Lower leg skin (tissue), 4 donors: ENCODE data around the gene RNASE4. TPM values are rescaled to one million over a fixed set of nuclear protein-coding genes. Genes with fewer than 3 reads are reported as not detected.
"Not testable (repeated sequence)": the region's sequence is repeated elsewhere in the genome, so short reads cannot be mapped to it uniquely, and the experiment has no call there.

ENCODE experiments used
- DNase-seq, 2 donors: peaks; one replicate each; pipeline ENCODE4 v3.0.0-alpha.2; 2019; ENCODE audit warnings: low spot score in 2 of 2
- H3K4me3 ChIP-seq: fragments of 200-600 bp; sonication (generic); 2 replicates; pipeline ENCODE4 v1.5.1; 2017; ENCODE audit warnings: mild to moderate bottlenecking, low read depth; ENCODE audit not compliant: poor library complexity, severe bottlenecking
- POLR2A ChIP-seq, 2 donors: fragments of 450-650 bp; IDR thresholded peaks; one replicate each; pipeline ENCODE4 v1.6.1; 2016 to 2017; ENCODE audit warnings: antibody characterized with exemption in 2 of 2, mild to moderate bottlenecking in 1 of 2, moderate library complexity in 1 of 2
- WGBS, 2 donors: methylation state at CpG; one replicate each; pipeline ENCODE4 v1.1.5; 2018; 5-methylcytosine and 5-hydroxymethylcytosine counted together
- intact Hi-C: fragments of 100-400 bp; cut with DNase I; formaldehyde crosslinking; loops from one replicate; pipeline ENCODE4 v1.15.0; 2023; ENCODE audit warnings: low total_unique reads
- total RNA-seq, 4 donors: library from RNA; depleted of rRNA; stranded (reverse); fragments of >200 nt; gene quantifications; one replicate each; pipeline ENCODE4 v1.1.0, GENCODE V29; 2016
- TF ChIP-seq, protein P1 (sequence below), 3 donors: fragments of 450-650 bp; IDR thresholded peaks; one replicate each; pipeline ENCODE4 v1.5.1; 2016; ENCODE audit warnings: antibody characterized with exemption in 3 of 3, mild to moderate bottlenecking in 3 of 3, moderate library complexity in 2 of 3

The RNASE4 gene
- total RNA-seq, 4 donors from 2014 or later = 67.3 to 102 (median 90.6) TPM

DNA sequence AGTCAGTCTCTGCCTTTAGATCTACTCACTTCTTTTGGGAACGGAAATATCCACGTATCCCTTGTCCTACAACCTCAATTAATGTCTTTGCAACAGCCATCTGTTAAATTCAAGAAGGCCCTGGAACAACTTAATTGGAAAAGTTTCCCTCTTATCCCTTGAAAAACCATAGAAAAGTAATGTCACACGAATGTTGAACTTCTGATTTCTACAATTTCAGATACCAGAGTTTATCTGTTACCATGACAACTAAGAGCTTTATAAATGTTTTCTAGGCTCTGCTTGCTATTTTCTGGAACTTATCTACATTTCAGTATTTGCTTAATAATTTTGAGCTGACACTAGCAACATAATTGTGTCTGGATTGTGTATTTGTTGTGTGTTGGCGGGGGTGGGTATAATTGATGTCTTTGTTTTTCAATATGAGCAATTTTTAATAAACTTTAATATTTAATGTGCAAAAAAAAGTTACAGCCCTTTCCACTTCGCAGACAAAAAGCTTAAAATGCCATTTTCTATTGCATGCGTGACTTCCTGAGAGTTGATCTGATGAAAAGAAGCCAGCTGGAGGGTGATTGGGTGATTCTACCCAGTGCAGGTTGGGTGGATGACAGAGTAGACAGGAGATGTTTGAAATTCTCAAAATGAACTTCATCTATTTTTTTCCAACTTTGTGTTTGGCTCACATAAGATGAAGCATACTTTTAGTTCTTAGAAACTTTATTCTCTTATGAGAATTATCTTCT is 49.5 kb downstream of the RNASE4 start:
- TF ChIP-seq, protein P1, sequence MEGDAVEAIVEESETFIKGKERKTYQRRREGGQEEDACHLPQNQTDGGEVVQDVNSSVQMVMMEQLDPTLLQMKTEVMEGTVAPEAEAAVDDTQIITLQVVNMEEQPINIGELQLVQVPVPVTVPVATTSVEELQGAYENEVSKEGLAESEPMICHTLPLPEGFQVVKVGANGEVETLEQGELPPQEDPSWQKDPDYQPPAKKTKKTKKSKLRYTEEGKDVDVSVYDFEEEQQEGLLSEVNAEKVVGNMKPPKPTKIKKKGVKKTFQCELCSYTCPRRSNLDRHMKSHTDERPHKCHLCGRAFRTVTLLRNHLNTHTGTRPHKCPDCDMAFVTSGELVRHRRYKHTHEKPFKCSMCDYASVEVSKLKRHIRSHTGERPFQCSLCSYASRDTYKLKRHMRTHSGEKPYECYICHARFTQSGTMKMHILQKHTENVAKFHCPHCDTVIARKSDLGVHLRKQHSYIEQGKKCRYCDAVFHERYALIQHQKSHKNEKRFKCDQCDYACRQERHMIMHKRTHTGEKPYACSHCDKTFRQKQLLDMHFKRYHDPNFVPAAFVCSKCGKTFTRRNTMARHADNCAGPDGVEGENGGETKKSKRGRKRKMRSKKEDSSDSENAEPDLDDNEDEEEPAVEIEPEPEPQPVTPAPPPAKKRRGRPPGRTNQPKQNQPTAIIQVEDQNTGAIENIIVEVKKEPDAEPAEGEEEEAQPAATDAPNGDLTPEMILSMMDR (IDR thresholded peaks at IDR 0.05) = no peak
- no peak for TF ChIP-seq POLR2A (IDR thresholded peaks at IDR 0.05)
- intact Hi-C loops = no loop called here
- WGBS, 2 donors = 43 to 55% methylated on average over 6 of the region's 6 CpGs
- no peak overlapping the region for H3K4me3 ChIP-seq
- no peak for DNase-seq

DNA sequence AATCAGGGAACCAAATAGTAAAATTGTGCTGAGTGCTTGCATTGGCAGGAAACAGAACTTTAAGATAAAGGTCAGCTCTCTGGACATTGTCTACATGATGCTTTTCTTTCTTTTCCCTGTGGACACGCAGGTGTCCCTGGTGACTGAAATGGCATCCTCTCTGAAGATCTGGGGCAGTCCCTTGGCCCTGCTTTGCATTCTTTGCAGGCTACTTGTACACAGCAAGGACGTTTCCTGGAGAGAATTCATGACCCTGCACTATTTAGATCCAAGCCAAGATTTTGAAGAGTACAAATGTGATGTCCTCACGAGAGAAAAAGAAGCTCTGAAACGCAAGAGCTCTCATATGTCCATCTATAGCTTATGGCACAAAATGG is 50.1 kb downstream of the RNASE4 start:
- H3K4me3 ChIP-seq = no peak overlapping the region
- DNase-seq = no peak
- intact Hi-C loops = no loop called here
- TF ChIP-seq, protein P1 (IDR thresholded peaks at IDR 0.05) = no peak
- no peak for TF ChIP-seq POLR2A (IDR thresholded peaks at IDR 0.05)
- WGBS, 2 donors = 49 to 50% methylated on average over 4 of the region's 4 CpGs

DNA sequence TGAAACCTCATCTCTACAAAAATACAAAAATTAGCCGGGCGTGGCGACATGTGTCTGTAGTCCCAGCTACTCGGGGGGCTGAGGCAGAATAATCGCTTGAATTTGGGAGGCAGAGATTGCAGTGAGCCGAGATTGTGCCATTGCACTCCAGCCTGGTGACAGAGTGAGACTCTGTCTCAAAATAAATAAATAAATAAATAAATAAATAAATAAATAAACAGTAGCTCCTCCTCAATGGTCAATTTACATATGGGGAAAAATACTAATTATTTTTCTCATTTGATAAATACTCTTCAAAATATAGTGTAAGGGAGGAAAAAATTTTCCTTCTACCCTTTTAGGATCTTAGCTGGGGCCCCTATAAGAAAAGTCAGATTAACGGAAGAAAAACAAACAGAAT is 53.9 kb downstream of the RNASE4 start:
- intact Hi-C loops, H3K4me3 ChIP-seq, DNase-seq: not testable (repeated sequence)
- WGBS, 2 donors = 89 to 93% methylated on average over 7 of the region's 7 CpGs

DNA sequence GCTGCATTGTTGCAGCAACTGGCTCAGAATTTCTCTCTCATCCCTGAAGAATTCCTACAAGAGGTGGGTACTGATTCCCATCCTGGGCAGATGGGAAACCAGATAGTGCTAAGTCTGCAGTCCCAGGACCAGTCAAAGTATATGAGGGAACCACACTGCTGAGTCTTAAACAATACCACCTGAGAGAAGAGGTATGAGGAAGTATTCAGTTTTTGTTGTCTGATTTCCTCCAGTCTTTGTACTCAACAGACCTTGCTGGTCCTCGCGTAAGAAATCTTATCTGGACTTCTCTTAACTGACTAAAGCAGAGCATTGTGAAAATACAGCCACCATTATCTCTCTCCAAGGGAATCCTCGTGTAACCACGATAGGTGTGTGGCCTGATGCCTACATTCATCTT is 57.8 kb downstream of the RNASE4 start:
- WGBS, 2 donors = 86 to 93% methylated on average over 4 of the region's 4 CpGs
- intact Hi-C loops = no loop called here
- no peak overlapping the region for H3K4me3 ChIP-seq
- no peak for DNase-seq
- no peak for TF ChIP-seq POLR2A (IDR thresholded peaks at IDR 0.05)
- TF ChIP-seq, protein P1 (IDR thresholded peaks at IDR 0.05) = no peak

DNA sequence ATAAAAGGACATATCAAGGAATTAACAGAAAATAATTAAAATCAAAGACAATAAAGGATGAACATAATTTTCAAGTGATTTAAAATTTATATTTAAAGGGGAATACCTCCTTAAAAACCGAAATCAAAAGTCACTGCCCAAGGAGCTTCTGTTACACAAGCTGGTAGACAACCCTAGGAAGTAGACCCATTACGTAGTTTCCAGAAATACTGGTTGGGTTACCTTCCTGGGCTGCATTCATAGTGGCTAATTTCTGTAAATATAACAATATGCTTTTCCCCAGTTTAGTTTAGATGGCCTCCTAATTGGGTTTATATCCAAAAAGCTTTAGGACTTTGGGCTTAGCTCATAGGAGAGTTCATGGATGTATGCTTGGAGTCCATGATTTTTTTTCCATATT is 59.2 kb downstream of the RNASE4 start:
- intact Hi-C loops = no loop called here
- WGBS, 2 donors = 49 to 56% methylated on average over 2 of the region's 2 CpGs
- no peak overlapping the region for H3K4me3 ChIP-seq
- TF ChIP-seq, protein P1 (IDR thresholded peaks at IDR 0.05) = no peak
- TF ChIP-seq POLR2A (IDR thresholded peaks at IDR 0.05) = no peak
- DNase-seq = no peak

DNA sequence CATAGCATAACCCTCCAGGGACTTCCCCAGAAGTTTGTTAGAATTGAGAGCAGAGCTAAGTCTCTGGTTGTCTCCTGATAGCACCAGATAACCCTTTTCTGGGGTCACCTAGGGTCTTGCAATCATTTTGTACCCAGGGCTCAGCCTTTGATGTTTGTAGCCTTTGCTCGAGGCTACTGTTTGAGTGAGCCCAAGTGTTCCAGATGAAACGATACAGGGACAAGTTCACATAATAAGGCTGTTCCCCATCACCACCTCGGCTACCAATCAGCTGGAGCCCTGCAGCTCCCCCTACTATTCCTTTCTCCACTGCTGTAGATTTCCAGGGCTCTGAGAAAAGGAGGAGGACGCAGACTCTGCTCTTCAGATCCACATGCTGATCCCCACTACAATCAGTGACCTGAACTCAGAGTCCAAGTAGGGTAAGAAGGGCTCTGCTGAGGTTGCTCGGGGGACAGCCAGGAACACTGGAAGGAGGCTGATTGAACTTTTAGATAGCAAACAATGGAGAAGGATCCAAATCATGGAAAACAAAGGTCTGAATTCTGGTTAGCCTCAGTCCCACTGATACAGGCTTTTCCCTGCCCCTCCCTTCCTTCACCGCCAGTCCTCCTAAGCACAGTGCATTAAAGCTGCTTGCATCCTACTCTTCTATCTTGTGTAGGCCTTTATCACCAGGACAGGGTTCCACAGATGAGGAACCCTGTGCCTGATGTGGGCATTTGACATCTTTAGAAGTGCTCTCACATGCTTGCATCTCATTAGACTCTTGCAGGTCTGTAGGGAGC is 61.4 kb downstream of the RNASE4 start, which contains the start of gene EDDM3A:
Gene EDDM3A, plus strand, starts transcription at position 317 of the 788 bp plus-strand sequence. CDS start 1,694 bp downstream, outside the sequence.
- intact Hi-C loops = no loop called here
- 66 to 70% methylated on average over 6 of the region's 6 CpGs for WGBS, 2 donors
- H3K4me3 ChIP-seq = no peak within 1 kb of the TSS
- TF ChIP-seq, protein P1 (IDR thresholded peaks at IDR 0.05) = no peak
- TF ChIP-seq POLR2A (IDR thresholded peaks at IDR 0.05) = no peak
- no peak for DNase-seq
